Hematopoietic multipotent progenitor cell treated with erythropoietin and hydrocortisone succinate and interleukin-3 and kit ligand, for 8 days (in vitro differentiated cells): Measurements from ENCODE around the gene KCNIP1.
A peak's percentile ranks its signal among the peaks of the same experiment; 100 is the strongest.

Source experiments
- DNase-seq: peaks from one replicate; pipeline ENCODE4 v3.0.0-alpha.2; 2015

KCNIP1 gene

GRCh38 chr5:170603578-170604565 lies 100.1 kb downstream of the KCNIP1 start:
- peak; percentile 57 for DNase-seq

DNA sequence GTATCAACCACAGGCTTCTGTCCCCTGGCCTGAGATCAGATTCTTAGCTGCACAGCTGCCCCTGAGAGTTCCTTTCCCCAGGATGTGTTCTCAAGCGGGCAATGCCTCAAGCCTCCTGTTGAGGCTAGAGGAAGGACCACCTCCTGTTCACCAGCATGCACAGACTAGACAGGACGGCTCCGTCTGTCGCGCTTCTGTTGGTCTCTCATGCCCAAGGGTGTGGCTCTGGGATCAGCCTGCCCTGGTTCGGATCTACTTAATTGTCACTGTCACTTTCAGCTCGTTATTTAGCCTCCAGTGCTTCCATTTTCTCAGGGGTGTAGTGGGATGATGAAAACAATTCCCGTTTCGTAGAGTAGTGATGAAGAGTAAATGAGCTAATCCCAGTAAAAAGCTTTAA lies 103.1 kb downstream of the KCNIP1 start:
- no peak for DNase-seq

GRCh38 chr5:170611449-170612090 lies 107.8 kb downstream of the KCNIP1 start:
- no peak for DNase-seq

DNA sequence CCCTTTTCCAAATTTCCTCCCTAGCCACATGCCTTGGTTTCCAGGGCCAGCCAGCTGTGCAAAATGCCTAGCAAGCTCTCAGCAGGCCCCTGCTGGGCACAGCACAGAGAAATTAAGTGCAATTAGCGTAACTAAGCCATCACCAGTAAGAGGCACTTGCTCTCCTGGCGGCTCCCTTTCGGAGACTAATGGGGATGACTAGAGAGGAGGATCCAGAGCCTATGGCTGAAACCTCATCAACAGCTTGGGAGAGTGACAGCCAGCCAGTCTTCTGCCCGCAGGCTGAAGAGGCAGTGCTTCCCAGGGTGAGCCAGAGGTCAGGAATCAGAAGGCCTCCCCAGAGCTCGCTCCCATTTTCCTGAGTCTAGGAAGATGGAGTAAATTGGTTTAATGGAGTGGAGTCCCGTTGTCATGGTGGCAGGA lies 108.4 kb downstream of the KCNIP1 start:
- no peak for DNase-seq

- DNase-seq, result no peak
Measured at GRCh38 chr5:170614065-170614490, 110.3 kb downstream of the KCNIP1 start.

DNA sequence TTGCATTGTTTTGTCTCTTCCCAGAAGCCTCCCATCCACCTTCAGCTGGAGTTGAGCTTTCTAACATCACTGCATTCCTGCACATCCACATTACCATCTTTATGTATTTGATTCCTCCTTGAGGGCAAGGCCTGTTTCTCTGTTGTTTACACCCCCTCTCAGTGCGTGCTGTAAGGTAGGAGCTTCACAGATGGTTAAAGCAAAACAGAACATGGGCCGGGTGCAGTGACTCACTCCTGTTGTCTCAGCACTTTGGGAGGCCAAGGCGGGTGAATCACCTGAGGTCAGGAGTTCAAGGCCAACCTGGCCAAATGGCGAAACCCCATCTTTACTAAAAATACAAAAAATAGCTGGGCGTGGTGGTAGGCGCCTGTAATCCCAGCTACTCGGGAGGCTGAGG lies 110.9 kb downstream of the KCNIP1 start:
- no peak for DNase-seq

DNA sequence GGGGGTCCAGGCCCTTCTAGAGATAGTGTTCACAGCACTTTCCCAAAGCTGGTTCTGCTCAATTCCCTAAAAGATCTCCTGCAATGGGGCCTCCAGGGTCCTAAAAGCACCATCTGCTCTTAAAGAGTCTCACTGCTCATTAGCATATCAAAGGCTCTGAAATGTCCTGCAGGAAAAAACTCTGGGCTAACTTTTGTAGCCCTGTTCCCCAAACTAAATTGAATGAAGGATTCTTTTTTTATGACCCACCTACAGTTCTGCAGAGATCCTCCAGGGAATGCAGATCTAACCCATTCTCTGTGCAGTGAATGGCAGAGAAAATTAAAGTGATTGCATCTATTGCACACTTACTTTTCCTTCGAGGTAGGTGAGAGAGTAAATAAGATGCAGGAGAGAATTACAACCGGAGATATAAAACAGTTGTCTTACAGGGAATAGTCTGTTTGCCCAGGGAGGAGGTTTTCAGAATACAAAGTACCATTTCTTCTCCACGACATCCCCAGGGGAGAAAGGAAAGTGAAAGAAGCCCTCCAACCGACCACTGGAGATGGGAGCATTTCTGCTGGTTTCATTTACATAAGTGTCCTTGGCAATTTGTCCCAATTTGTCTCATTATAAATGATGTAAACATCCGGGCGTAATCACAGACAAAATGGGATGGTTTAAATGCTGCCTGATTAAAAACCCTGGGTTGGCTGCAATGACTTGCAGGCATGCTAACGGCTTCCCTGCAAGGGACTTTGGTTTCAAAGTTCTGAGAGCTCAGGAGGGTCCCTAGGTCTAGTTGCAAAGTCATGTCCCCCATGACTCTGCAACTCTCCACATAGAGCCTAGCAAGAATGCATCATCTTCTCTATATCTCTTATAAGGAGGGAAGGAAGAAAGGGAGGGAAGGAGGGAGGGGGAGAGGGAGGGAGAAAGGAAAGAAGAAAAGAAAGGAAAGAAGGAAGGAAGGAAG lies 114.0 kb downstream of the KCNIP1 start:
- no peak for DNase-seq

- no peak for DNase-seq
Measured at GRCh38 chr5:170619869-170620268, 116.0 kb downstream of the KCNIP1 start.

DNA sequence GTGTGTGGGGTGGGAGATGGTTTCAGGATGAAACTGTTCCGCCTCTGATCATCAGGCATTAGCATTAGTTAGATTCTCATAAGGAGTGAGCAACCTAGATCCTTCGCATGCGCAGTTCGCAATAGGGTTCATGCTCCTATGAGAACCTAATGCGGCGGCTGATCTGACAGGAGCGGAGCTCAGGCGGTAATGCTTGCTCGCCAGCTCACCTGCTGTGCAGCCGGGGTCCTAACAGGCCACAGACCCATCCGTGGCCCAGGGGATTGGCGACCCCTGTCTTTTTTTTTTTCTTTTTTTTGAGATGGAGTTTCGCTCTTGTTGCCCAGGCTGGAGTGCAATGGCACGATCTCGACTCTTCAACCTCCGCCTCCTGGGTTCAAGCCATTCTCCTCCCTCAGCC lies 119.1 kb downstream of the KCNIP1 start:
- DNase-seq, result no peak

GRCh38 chr5:170623576-170624181 lies 119.9 kb downstream of the KCNIP1 start:
- DNase-seq, result peak; percentile 52

DNA sequence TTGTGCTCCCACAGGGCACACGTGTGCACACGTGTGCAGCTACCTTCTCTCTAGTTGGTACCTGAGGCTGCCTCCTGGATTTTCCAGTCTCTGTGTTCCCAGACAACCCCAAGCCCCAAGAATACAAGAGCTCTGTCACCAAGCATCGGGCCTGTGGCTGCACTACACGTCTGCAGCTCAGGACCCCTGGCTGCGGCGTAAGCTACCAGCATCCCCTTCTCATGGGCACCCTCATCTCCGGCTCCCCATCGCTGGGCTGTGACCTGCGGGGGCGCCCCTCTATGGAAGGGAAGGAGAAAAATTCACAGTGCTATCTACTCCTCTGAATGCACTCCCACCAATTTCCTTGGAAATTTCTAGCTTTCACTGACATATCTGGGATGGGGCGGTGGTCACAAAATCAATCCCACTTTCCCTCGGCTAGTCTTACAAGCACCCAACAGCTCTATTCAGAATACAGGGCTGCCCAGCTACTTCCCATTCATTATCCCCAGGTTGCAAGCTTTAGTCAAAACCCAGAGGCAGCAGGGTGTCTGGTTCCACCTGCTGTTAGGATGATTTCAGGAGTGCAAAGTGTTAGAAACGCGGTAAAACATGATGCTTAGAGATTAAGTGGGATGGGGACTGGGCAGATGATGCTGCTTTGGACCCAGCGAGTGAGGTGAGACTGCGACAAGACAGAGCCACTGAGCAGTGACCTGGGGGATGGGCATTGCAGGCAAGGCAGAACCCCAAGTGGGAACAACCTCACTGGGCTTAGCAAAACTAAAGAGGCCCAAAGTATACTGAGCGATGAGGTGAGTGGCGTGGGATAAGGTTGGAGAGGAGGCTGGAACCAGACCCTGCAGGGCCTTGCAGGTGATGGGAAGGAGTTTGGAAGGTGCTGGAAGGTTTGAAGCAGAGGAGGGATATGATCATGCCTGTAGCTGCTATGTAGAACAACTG lies 121.7 kb downstream of the KCNIP1 start:
- no peak for DNase-seq

DNA sequence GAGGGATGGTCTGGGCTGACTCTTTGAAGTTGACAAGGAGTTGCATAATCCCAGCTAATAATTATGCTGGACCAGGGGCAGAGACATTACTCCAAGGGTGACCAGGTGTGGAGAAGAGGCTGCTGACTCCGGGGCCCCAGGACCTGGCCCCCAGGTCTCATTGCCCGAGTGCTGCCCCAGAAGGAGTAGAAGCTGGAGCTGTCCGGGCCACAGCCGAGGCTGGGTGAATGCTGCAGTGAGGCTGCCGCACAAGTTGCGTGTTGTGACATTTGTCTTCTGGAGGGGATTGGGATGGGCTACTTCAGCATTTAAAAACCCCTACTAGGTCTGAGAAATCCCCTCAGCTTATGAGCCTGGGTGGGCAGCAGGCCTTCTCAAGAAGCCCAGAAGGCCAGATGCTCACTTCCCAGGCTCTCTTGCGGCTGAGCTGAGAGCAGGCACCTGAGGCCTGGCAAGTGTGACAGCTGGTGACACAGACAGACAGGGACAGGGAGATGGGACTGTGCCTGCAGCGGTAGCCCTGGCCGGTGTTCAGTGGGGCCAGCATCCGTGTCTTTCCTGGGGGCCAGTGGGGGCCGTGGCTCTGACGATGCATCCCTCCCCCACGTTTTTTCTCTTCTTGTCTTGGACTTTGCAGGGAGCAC lies 122.8 kb downstream of the KCNIP1 start:
- no peak for DNase-seq

DNA sequence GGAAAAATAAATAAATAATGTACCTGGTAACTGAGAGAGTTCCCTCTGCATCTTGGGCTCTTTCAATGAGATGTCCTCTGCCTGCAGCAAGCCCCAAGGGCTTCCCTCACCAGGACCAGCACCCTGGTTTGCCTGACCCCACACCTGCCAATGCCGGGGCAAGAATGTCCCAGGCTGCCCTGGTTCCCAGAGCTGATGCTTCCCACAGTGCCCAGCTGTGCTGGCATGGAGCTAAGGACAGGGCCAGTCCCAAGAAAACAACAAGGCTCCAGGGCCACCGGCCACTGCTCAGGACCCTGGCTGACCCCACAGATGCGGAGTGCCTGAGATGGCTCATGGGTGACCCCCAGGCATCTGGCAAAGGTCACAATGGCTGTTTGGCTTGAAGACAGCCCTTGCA lies 123.5 kb downstream of the KCNIP1 start:
- no peak for DNase-seq

GRCh38 chr5:170628028-170628427 lies 124.2 kb downstream of the KCNIP1 start:
- DNase-seq, result no peak

- no peak for DNase-seq
Measured at GRCh38 chr5:170628691-170629565, 125.1 kb downstream of the KCNIP1 start.

DNA sequence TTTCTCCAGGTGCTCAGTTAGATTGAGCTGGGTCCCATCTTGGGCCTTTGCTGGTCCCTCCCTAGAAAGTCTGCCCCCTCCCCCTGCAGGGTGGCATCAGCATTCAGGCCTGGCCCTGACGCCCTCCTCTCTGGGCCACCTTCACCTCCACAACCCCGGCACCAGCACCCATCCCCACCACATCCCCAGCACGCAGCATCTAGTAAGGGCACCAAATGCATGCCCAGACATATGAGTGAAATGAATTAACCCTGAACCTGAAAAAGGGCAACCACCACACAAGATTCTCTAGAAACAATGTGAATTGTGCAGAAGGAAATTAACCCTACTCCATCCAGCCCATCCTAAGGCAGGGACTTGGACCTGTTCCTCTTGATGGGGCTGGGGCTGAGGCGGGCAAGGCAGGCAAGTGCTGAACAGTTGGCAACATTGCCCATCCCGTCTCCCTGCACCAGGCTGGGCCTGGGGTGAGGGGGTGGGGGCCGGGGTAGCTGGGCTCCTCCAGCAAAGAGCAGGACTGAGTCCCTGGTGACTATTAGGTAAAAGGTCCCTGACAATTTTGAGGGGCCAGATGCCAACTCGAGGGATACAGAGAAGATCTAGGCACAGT lies 125.9 kb downstream of the KCNIP1 start:
- no peak for DNase-seq

GRCh38 chr5:170630226-170630625 lies 126.4 kb downstream of the KCNIP1 start:
- DNase-seq, result no peak

GRCh38 chr5:170630711-170631141 lies 126.9 kb downstream of the KCNIP1 start:
- peak; percentile 79 for DNase-seq
